SK-N-SH treated with all-trans-retinoic acid at 6 μM for 48 hours (cell line): ENCODE data around the gene NADSYN1.

Experiments
- BACH2 ChIP-seq: fragments of 250-450 bp; sonication (Bioruptor Pico); IDR thresholded peaks from 2 replicates; pipeline ENCODE4 v1.9.0; 2021; ENCODE audit warnings: mild to moderate bottlenecking, borderline replicate concordance
- CREB5 ChIP-seq: fragments of 250-450 bp; sonication (Bioruptor Pico); IDR thresholded peaks from 2 replicates; pipeline ENCODE4 v1.5.1; 2020; ENCODE audit warnings: low read depth, mild to moderate bottlenecking, moderate library complexity
- GLIS3 ChIP-seq: fragments of 250-450 bp; sonication (Bioruptor Pico); IDR thresholded peaks from 2 replicates; pipeline ENCODE4 v1.5.0; 2020; ENCODE audit warnings: mild to moderate bottlenecking, moderate library complexity
- OSR1 ChIP-seq: fragments of 250-450 bp; sonication (Bioruptor Pico); IDR thresholded peaks from 2 replicates; pipeline ENCODE4 v1.8.0; 2022; ENCODE audit warnings: moderate library complexity, mild to moderate bottlenecking, inconsistent platforms
- PATZ1 ChIP-seq: fragments of 250-450 bp; sonication (Bioruptor Pico); IDR thresholded peaks from 2 replicates; pipeline ENCODE4 v1.8.0; 2020; ENCODE audit warnings: mild to moderate bottlenecking, moderate library complexity, borderline replicate concordance
- RARB ChIP-seq: fragments of 250-450 bp; sonication (Bioruptor Pico); IDR thresholded peaks from 2 replicates; pipeline ENCODE4 v1.8.0; 2021; ENCODE audit warnings: mild to moderate bottlenecking, moderate library complexity
- TSHZ2 ChIP-seq: fragments of 250-450 bp; sonication (Bioruptor Pico); IDR thresholded peaks from 2 replicates; pipeline ENCODE4 v1.5.0; 2020; ENCODE audit warnings: mild to moderate bottlenecking, moderate library complexity
- ZNF70 ChIP-seq: fragments of 450-650 bp; formaldehyde crosslinking; IDR thresholded peaks from 2 replicates; pipeline ENCODE4 v1.5.0; 2020; ENCODE audit warnings: mild to moderate bottlenecking, moderate library complexity
- TF ChIP-seq, protein P1 (sequence below): fragments of 250-450 bp; sonication (Bioruptor Pico); IDR thresholded peaks from 2 replicates; pipeline ENCODE4 v1.8.0; 2021; ENCODE audit warnings: low read depth, mild to moderate bottlenecking, moderate library complexity, borderline replicate concordance

DNA sequence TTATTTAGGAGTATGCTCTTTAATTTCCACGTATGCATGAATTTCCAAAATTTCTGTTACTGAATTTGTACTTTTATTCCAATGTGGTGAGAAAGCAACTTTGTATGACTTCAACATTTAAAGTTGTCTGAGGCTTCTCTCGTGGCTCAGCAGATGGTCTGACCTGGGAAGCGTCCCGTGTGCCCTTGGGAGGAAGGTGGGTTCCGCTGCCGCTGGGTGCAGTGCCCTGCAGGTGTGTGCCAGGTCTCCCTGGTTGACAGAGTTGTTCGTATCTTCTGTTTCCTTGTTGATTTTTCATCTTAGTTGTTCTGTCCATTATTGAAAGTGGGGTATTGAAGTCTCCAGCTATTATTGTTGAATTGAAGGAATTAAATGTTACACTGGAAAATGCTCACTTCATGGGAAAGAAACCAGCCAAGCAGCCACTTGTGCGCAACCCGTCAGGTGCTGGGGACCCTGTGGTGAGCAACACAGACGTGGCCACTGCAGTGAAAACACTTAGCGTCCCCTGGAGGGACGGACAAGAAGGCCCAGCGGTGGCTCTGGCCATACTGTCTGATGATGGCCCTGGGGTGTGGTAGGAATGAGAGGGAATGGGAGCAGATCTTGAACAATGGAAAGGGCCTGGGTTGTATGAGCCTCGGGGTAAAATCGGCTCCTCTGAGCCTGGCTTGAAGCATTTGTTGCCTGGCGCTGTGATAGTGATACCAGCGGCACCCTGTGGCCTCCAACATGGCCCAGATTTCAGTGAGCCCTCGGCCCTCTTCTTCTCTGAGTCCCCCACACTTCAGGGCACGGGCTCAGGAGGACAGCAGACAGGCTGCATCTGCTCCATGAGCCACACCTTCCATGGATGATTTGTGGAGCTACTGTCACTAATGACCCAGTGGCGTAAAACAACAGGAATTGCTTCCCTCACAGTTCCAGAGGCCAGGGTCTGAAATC, 42.6 kb downstream of the NADSYN1 start:
- no peak for TF ChIP-seq RARB (CRISPR knock-in tag)
- no peak for TF ChIP-seq ZNF70 (CRISPR knock-in tag)
- no peak for TF ChIP-seq GLIS3
- TF ChIP-seq TSHZ2 (CRISPR knock-in tag): no peak
- TF ChIP-seq, protein P1, sequence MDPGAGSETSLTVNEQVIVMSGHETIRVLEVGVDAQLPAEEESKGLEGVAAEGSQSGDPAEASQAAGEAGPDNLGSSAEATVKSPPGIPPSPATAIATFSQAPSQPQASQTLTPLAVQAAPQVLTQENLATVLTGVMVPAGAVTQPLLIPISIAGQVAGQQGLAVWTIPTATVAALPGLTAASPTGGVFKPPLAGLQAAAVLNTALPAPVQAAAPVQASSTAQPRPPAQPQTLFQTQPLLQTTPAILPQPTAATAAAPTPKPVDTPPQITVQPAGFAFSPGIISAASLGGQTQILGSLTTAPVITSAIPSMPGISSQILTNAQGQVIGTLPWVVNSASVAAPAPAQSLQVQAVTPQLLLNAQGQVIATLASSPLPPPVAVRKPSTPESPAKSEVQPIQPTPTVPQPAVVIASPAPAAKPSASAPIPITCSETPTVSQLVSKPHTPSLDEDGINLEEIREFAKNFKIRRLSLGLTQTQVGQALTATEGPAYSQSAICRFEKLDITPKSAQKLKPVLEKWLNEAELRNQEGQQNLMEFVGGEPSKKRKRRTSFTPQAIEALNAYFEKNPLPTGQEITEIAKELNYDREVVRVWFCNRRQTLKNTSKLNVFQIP (CRISPR knock-in tag): no peak
- no peak for TF ChIP-seq BACH2
- TF ChIP-seq PATZ1: no peak
- no peak for TF ChIP-seq CREB5 (CRISPR knock-in tag)
- TF ChIP-seq OSR1 (CRISPR knock-in tag): no peak
